ENCODE measurements around the gene LY6G6C.

- no peak for TF ChIP-seq EZH2 (IDR thresholded peaks at IDR 0.05)
- TF ChIP-seq CTCF (IDR thresholded peaks at IDR 0.05): no peak
Observed at GRCh38 chr6:31690231-31691077, 31.1 kb downstream of the LY6G6C start.

All from neural progenitor cell (in vitro differentiated cells).